Measurements from ENCODE around the gene HIVEP2.

DNA sequence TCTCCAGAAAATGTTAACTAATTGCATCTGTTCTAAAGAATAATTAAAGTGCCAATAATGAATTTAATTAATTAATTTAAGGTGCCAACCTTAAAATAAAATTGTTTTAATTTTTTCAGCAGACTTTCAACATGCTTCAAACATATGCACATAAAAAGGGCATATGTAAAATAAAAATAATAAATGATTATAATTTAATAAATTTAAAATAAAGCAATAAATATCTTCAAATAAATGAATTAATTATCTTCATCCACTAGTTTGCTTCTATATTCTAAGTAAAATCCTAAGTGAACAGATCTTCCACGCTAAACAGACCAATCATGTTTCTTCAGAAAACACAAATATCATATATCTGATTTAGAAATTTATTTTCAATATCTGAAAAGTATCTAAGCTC lies 119.2 kb downstream of the HIVEP2 start:
- TF ChIP-seq, protein P1, sequence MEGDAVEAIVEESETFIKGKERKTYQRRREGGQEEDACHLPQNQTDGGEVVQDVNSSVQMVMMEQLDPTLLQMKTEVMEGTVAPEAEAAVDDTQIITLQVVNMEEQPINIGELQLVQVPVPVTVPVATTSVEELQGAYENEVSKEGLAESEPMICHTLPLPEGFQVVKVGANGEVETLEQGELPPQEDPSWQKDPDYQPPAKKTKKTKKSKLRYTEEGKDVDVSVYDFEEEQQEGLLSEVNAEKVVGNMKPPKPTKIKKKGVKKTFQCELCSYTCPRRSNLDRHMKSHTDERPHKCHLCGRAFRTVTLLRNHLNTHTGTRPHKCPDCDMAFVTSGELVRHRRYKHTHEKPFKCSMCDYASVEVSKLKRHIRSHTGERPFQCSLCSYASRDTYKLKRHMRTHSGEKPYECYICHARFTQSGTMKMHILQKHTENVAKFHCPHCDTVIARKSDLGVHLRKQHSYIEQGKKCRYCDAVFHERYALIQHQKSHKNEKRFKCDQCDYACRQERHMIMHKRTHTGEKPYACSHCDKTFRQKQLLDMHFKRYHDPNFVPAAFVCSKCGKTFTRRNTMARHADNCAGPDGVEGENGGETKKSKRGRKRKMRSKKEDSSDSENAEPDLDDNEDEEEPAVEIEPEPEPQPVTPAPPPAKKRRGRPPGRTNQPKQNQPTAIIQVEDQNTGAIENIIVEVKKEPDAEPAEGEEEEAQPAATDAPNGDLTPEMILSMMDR (IDR thresholded peaks at IDR 0.05): no peak
- no peak for TF ChIP-seq POLR2A (IDR thresholded peaks at IDR 0.05)
